Head of caudate nucleus (tissue), 42 donors: Measurements from ENCODE around the gene SARDH.
A peak's percentile ranks its signal among the peaks of the same experiment; 100 is the strongest.
"Not testable (repeated sequence)": the region's sequence is repeated elsewhere in the genome, so short reads cannot be mapped to it uniquely, and the experiment has no call there.

ENCODE experiments used
- DNase-seq, 42 donors: peaks; one replicate each; pipeline versions ENCODE4 v3.0.0 to v3.0.0-alpha.2; 2020 to 2021; ENCODE audit warnings: mixed read lengths in 7 of 42
- intact Hi-C: fragments of 100-400 bp; cut with DNase I; formaldehyde crosslinking; loops from one replicate; pipeline ENCODE4 v1.15.0; 2022

SARDH gene

DNA sequence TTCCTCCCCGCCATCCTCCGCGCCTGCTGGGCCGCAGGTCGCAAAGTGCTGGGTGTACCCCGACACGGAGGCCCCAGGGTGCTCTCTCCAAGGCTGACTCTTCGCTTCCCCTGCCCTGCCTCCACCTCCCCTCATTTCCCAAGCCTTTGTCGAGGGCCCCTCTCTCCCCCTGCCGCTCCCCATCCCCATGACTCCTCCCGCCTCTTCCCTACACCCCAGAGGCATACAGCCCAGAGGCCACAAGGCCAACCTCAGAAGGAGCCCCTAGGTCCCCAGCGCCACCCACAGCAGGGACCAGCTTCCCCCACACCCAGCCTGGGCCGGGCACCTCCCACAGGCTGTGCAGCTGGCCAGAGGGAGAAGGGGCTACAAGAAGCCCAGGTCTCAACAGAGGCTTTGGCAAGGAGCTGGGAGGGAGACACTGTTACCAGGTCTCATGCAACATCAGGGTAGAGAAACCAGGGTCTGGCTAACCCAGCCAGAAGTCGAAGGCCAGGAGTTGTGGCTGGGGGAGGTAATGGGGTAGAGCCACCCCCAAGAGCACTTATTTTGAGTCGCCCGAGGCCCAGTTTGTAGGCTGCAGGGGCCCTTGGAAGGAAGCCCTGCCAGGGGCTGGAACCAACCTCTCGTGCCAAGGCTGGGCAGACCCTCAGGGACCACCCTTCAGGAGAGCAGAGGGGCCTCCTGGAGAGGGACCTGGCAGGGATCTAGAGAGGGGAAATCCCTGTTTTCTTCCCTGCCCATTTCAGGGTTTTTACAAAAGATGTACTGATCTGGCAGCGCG is 24.5 kb upstream of the SARDH start:
- intact Hi-C loops = no loop called here
- DNase-seq = peak in 12 of 42 donors; percentile 3 to 41 (median 8)

DNA sequence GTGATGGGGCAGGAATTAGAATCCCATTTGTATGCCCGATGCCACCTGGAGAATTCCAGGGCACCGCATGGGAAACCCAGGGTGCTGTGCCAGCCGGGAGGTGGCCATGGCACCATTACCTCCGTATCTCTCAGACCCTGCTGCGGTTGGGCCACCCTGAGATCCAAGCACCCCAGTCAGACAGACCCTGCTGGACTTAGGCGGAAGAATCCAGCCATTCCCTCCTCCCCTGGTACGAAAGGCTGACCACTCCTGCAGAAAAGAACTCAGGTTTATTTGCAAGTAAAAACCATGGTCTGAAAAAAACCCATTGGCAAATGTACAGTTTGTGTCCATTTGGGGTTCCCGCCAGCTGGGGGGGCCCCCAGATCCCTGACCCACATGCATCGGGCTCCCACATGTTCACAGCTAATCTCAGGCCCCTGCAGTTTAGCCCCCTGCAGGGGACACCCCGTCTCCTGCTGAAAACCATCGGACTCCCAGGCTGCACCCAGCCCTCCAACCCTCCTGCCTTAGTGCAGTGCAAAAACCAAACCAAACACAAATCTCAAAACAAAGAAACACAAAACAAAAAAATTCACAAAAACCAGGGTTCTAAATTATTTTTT is 23.6 kb upstream of the SARDH start:
- intact Hi-C loops = no loop called here

DNA sequence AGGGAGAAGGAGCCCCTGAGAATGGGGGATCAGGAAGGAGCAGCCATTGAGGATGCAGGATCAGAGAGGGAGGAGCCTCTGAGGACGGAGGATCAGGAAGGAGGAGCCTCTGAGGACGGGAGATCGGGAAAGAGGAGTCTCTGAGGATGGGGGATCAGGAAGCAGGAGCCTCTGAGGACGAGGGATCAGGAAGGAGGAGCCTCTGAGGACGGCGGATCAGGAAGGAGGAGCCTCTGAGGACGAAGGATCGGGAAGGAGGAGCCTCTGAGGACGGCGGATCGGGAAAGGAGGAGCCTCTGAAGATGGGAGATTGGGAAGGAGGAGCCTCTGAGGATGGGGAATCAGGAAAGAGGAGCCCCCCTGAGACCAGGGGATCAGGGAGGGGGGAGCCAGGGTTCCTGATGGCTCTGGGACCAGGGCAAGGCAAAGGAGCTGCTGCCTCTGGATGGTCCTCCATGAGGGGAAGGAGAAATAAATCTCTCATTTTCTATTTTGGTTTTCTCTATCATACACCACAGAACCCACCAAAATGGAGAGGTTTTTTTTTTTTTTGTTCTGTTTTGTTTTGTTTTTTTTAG is 22.6 kb upstream of the SARDH start:
- intact Hi-C loops = no loop called here
- peak in 2 of 42 donors; percentile 1 to 6 for DNase-seq

More for the DNA sequence above, 23.6 kb upstream of the SARDH start:
- DNase-seq = peak in 13 of 42 donors; percentile 1 to 37 (median 8)

DNA sequence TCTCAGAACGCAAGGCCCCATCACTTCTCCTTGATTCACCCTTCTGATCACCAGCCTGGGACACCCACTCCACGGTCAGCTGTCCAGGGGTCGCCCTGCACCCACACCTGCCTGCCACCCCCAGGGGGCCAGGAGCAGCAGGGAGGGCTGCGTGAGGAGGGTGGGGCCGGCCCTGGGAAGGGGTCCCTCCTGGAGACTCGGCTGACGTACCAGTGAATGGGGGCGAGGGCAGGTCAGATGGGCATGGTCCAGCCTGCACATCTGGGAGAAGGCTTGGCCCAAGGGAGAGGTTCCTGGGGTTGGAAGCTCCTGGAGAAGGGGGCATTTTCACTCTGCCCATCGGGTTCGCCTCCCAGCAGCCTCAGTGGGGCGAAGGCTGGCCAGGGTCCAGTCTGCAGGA is 21.8 kb upstream of the SARDH start:
- DNase-seq = peak in 8 of 42 donors; percentile 1 to 9 (median 6)
- intact Hi-C loops = no loop called here

DNA sequence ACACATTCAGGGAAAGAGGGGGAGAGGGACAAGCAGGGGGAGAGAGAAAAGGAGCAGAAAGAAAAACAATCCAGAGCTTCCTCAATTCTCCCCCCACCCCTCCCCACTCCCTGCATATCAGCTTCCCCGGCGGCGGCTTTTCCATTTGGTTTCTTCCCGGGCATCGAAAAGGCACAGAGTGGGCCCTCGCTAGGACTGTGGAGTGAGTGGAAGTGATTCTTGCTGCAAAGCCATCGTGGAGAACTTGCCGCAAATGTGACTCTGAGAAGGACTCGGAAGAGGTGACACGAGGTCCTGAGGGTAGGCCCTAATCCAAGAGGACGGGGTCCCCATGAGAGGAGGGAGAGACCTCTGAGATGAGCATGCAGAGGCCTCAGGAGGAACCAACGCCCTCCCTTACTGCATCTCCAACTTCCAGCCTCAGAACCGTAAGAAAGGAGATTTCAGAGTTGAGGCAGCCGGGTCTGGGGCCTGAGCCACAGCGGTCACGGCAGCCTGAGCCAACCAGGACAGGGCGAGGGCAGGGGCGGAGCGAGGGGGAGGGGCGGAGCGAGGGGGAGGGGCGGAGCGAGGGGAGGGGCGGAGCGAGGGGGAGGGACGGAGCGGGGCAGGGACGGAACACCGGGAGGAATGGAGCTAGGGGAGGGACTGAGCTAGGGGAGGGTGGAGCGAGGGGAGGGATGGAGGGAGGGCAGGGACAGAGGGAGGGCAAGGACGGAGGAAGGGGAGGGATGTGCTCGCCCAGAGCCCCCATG is 21.2 kb upstream of the SARDH start:
- DNase-seq = peak in 12 of 42 donors; percentile 3 to 30 (median 10)
- intact Hi-C loops = no loop called here

DNA sequence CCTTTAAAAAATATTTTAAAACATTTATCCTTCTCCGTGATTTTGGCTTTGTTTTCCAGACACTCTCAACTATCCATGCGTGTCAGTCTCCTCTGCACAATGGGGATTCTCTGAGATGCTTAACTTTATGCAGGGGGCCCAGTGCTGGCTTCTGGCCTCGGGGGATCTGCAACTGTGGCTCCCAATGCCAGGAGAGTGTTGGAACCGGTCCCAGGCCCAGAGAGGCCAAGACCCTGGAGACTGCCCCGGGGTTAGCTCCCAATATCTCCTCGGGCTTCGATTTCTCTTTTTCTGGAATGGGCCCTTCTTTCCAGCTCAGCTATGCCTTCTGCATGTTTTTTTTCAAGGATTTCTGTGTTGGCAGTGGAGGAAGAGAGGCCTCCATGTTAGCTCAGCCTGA is 20.1 kb upstream of the SARDH start:
- DNase-seq = peak in 11 of 42 donors; percentile 1 to 30 (median 9)
- intact Hi-C loops = no loop called here

DNA sequence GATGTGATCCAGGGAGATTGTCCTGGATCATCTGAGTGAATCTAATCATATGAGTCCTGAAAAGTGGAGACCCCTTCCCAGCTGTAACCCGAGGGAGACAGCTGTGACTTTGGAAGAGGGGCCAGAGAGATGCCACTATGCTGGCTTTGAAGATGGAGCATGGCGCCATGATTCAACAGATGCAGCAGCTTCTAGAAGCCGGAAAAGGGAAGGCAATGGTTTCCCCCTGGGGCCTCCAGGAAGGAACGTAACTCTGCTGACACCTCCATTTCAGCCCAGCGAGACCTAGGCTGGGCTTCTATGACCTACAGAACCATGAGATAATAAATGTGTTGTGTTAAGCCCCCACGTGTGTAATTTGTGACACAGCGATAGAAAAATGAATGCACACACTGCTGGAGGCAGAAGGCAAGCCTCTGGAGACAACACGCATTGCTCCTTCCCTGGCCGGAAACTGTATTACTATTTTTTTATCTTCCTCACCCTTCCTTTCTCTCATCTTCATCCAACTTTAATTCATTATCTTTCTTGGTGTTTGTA is 16.6 kb upstream of the SARDH start:
- intact Hi-C loops = no loop called here

DNA sequence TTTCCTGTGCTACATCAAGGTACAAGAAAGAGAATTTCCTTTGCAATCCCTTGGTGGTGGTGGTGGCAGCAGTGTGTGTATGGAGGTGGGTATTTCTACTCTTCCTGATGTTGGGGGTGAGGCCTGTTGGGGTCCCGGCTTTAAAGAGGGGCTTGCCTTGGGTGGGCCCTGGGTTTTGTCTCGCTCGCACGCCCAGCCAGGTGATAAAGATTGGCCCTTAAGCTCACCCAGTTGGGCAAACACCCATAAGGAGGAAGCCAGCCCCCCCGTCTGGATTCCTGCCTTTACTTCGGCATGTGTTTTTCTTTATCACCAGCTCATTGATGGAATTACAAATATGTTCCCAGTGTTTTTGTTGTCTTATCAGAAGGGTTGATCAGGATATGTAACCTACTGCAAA is 16.0 kb upstream of the SARDH start:
- DNase-seq = peak in 5 of 42 donors; percentile 1 to 27 (median 6)
- intact Hi-C loops = no loop called here

More for the DNA sequence above, 16.6 kb upstream of the SARDH start:
- peak in 6 of 42 donors; percentile 1 to 5 (median 2) for DNase-seq

DNA sequence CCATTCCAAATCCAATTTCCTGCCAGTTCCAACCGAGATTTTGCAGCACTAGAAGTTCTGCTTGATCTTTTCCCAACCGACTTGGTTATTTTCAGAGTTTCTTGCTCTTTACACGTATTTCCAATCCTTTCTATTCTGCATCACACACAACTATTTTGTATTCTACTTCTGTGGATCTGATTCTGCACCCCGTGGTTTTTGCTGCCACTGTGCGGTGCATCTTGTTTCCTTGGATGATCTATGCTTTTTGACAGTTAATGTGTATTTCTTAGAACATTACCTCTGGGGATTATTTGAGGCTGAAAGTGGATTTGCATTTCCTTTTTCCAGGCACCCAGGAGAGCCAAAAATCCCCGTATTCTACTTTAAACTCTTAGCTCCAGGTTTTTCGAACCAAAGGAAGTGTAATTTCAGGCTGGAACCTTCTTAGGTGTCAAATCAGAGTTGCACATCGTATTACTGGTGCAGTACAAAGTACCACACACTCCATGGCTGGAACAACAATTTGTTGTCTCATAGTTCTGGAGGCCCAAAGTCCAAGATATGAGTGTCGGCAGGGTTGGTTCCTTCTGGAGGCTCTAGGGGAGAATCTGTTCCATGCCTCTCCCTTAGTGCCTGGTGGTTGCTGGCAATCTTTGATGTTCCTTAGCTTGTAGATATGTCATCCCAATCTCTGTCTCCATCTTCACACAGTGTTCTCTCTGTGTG is 14.7 kb upstream of the SARDH start:
- intact Hi-C loops = no loop called here
- DNase-seq = peak in 3 of 42 donors; percentile 5 to 8 (median 6)

DNA sequence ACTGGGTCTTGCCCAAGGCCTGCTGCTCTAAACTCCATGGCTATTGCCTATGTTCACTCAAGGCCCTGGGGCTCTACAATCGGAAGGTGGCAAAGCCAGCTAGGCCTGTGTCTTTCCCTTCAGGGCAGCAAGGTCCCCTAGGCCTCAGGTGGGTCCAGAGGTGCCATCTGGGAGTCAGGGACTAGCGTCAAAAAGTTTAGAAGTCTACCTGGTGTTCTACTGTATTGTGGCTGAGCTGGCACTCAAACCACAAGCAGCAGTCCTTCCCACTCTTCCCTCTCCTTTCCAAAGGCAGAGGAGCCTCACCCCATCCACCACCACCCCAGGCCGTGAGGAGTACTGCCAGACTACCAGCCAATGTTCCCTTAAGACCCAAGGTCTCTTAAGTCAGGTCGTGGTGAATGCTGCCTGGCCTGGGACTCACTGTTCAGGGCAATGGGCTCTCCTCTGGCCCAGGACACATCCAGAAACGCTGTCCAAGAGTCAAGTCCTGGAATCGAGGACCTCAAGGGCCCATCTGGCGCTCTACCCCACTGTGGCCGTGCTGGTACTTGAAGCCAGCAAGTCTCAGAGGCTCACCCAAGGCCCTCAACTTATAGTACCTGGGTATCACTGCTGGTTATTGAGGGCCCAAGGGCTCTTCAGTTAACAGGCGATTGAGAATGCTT is 13.0 kb upstream of the SARDH start:
- DNase-seq = peak in 8 of 42 donors; percentile 3 to 30 (median 6)
- intact Hi-C loops = no loop called here

DNA sequence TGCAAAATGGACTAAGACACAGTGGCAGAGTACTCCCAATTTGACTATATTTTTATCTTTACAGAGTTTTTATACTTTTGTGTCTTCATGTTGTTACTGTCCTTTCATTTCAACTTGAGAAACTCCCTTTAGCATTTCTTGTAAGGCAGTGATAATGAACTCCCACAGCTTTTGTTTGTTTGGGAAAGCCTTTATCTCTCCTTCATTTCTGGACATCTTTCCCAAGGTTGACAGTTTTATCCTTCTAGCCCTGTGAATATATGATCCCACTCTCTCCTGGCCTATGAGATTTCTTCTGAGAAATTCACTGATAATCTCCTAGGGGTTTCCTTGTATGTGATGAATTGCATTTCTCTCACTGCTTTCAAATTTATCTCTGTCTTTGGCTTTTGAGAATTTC is 9.2 kb upstream of the SARDH start:
- intact Hi-C loops = no loop called here
- no peak for DNase-seq

DNA sequence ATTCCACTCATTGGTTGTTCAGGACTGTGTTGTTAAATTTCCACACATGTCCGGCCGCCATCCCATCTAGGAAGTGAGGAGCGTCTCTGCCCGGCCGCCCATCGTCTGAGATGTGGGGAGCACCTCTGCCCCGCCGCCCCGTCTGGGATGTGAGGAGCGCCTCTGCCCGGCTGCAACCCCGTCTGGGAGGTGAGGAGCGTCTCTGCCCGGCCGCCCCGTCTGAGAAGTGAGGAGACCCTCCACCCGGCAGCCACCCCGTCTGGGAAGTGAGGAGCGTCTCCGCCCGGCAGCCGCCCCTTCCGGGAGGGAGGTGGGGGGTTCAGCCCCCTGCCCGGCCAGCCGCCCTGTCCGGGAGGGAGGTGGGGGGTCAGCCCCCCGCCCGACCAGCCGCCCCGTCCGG is 6.4 kb upstream of the SARDH start:
- intact Hi-C loops = not testable (repeated sequence)
- peak in 1 of 42 donors; percentile 19 for DNase-seq

DNA sequence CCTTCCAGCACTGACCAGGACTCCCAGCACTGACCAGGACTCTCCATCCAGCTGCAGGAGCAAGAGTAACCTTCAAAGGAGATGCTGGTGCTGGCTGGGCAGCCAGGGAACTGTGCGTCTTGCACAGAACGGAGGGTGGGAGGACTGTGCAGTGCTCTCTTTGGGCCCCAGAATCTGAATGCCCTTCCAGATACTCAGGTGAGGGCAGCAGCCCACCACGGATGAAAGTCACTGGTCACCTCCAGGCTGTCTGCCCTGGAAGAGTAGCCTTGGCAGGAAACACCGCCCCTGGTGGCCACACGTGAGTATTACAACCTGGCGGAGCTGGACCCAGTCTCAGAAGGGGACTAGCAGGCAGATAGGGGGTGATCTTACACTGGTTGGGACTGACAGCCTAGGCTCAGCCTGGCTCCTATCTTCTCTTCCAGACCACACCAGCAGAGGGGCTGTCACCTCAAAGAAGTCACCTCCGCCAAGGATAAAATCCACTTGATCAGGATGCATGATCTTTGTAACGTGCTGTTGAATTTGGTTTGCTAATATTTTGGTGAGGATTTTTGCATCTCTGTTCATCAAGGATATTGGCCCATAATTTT is 4.8 kb upstream of the SARDH start:
- intact Hi-C loops = no loop called here
- peak in 41 of 42 donors; percentile 72 to 93 (median 84) for DNase-seq

DNA sequence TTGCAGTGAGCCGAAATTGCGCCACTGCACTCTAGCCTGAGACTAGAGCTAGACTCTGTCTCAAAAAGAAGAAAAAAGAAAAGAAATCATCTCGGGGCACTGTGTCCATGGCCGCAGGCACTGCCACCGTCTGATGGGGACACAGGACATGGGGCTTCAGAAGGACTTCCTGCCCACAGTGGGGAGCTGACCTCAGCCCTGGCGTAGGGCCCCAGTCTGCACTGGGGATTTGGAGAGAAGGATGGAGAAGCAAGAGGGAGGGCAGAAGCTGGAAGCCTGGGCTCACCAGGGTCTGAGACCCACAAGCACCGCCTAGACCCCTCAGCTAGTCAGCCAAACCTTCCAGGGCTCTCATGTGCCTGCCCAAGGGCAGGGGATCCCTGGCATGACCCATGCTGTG is 4.1 kb upstream of the SARDH start:
- intact Hi-C loops = no loop called here
- DNase-seq = peak in 2 of 42 donors; percentile 8 to 19

DNA sequence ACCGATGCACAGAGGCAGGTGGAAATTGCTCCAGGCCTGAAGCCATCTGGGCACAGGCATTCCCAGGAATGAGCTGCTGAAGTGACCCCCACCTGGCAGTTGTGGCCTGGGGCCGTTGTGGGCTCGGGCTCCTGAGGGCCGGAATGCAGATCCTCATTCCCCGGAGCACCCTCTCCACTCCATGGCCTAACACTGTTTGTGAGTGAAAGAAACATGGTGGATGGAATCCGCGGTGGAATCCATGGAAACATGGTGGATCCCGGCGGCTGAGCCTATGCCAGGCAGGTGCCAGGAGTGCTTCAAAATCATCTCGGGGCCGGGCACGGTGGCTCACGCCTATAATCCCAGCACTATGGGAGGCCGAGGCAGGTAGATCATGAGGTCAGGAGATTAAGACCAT is 3.6 kb upstream of the SARDH start:
- intact Hi-C loops = no loop called here
- peak in 3 of 42 donors; percentile 10 to 29 (median 21) for DNase-seq

DNA sequence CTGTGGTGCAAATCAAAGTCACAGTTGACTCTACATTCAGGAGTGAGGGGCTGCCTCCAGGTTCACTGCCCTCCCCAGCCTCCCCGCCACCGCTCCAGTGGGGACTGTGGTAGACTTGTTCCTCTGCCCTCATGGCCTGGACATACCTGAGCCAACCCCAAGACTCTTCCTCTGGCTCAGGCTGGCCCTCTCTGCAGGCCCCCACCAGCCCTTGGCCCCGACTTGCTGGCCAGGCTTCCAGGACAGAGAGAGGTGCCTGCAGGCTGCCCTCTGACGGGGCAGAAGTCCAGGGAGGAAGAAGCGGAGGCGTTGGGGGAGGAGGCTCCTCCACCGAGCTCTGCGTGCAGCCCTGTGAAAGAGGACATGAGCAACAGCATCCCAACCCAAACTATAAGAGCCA is 2.8 kb upstream of the SARDH start:
- intact Hi-C loops = no loop called here

DNA sequence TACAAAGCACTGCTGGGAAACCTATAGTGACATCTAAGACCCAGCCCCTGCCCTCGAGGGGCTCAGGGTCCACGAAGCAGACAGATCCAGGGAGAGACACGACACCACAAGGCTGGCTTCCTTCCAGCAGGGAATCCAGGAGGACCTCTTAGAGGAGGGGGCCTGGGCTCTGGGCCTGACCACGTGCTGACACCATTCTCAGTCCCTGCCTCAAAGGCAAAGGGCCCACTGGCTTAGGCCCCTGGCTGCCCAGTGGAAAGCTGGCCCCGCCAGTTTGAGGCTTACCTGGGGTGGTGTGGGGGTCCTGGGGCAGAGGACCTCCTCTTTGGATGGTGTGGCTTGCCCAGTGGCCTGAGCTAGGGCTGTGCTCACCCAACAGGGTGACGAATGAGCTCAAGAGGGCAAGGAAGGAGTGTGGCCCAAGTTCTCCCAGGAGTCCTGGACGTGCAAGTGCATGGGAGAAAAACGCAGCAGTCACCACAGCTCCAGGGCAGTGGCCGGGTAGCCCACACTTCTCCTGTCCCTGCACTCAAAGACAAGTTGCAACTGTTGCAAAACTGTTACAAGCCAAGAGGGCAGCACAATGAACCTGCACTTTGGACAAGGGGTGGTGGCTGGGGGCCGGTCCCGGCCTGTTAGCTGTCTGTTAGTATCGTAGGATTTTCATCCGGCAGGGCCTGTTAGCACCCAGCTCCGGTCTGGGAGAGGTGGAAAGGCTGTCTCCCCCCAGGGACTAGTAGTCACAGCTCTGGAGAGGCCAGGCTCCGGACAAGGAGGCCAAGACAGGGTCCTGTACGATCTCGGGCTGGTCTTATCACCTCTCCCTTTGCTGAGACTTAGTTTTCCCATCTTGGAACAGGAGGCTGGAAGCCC is 1.5 kb upstream of the SARDH start:
- DNase-seq = peak in 5 of 42 donors; percentile 9 to 36 (median 10)
- intact Hi-C loops = no loop called here

More for the DNA sequence above, 2.8 kb upstream of the SARDH start:
- peak in 2 of 42 donors; percentile 6 to 24 for DNase-seq
